Astrocyte of the spinal cord (primary cell): ENCODE results near the gene SAMD14.

ENCODE experiments used
- DNase-seq: peaks from one replicate; pipeline ENCODE4 v3.0.0; 2011; ENCODE audit warnings: low read depth, low spot score
- H3K4me3 ChIP-seq: 2 replicates; pipeline ENCODE4 v1.5.1; 2011; ENCODE audit warnings: low read depth, mild to moderate bottlenecking, low read length, moderate library complexity
- CTCF ChIP-seq: IDR thresholded peaks from 2 replicates; pipeline ENCODE4 v1.5.1; 2012; ENCODE audit warnings: low read depth, mild to moderate bottlenecking, low read length, inconsistent platforms
- in situ Hi-C: cut with HindIII; loops from 2 replicates; pipeline ENCODE4 v1.10.0; 2017; ENCODE audit warnings: low sequenced_read_pairs

Gene SAMD14

GRCh38 chr17:50109207-50109606 is 20.8 kb downstream of the SAMD14 start:
- in situ Hi-C loops, result no loop called here
- no peak overlapping the region for H3K4me3 ChIP-seq
- no peak for TF ChIP-seq CTCF
- no peak for DNase-seq

GRCh38 chr17:50108556-50108955 is 21.4 kb downstream of the SAMD14 start:
- in situ Hi-C loops, result no loop called here
- no peak overlapping the region for H3K4me3 ChIP-seq
- no peak for TF ChIP-seq CTCF

GRCh38 chr17:50107790-50108414 is 22.1 kb downstream of the SAMD14 start:
- in situ Hi-C loops, result no loop called here
- no peak overlapping the region for H3K4me3 ChIP-seq
- no peak for TF ChIP-seq CTCF
- no peak for DNase-seq

More at GRCh38 chr17:50108556-50108955, 21.4 kb downstream of the SAMD14 start:
- no peak for DNase-seq

GRCh38 chr17:50106393-50107131 is 23.4 kb downstream of the SAMD14 start:
- in situ Hi-C loops, result no loop called here
- H3K4me3 ChIP-seq, result no peak overlapping the region
- TF ChIP-seq CTCF, result no peak
- DNase-seq, result no peak

- in situ Hi-C loops, result no loop called here
- H3K4me3 ChIP-seq, result no peak overlapping the region
- DNase-seq, result no peak
- no peak for TF ChIP-seq CTCF
These were observed 24.1 kb downstream of the SAMD14 start for GRCh38 chr17:50105811-50106210.

- DNase-seq, result no peak
- H3K4me3 ChIP-seq, result no peak overlapping the region
- no peak for TF ChIP-seq CTCF
- in situ Hi-C loops, result no loop called here
These were observed 26.0 kb downstream of the SAMD14 start for GRCh38 chr17:50103941-50104340.
